ENCODE measurements around the gene SMARCB1.

Gene SMARCB1

DNA sequence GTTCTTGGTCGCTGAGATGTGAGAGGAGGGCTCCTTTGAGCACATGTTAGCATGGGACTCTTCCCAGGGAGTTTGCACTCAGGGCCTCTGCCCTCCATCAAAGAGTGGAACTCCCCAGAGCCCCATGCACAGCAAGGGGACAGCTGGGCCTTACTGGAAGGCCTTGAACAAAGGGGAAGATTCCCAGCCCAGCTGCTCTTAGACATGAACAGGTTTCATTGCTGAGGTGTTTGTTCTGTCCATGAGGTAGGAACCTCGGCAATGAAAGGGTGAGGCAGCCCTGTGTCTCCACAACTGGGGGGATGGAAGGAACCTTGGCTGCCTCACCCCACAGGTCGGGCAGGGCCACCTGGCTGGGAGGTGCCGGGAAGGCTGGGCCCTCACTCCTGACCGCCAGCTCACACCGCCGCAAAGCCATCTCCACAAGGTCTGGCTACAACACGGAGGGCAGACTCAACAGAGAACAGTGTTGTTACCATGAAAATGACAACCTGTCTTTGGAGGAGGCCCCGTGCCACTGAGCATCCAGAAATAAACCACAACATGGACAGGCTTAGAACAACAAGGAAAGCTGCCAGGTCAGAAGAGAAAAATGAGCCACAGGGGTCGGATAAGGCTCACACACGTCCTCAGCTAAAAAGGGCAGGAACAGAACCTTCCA, 48.8 kb downstream of the SMARCB1 start:
- no peak overlapping the region for H3K27ac ChIP-seq
- H3K36me3 ChIP-seq (ENCODE audit: control insufficient read depth, insufficient read depth, low read length) = no peaks in the 10 kb centered on the region
- no peak overlapping the region for H3K9ac ChIP-seq
- no peaks in the 10 kb centered on the region for H3K9me3 ChIP-seq (ENCODE audit: control insufficient read depth, low read length)
- H2AFZ ChIP-seq = no peak overlapping the region
- no peaks in the 10 kb centered on the region for H3K79me2 ChIP-seq
- no peaks in the 10 kb centered on the region for H3K4me1 ChIP-seq
- no peak overlapping the region for H3K4me3 ChIP-seq (ENCODE audit: low read depth, low read length)
- H3K4me2 ChIP-seq (ENCODE audit: low read length) = no peak overlapping the region
- no peaks in the 10 kb centered on the region for H3K27me3 ChIP-seq (ENCODE audit: control insufficient read depth, insufficient read depth, low read length)
- TF ChIP-seq, protein P1, sequence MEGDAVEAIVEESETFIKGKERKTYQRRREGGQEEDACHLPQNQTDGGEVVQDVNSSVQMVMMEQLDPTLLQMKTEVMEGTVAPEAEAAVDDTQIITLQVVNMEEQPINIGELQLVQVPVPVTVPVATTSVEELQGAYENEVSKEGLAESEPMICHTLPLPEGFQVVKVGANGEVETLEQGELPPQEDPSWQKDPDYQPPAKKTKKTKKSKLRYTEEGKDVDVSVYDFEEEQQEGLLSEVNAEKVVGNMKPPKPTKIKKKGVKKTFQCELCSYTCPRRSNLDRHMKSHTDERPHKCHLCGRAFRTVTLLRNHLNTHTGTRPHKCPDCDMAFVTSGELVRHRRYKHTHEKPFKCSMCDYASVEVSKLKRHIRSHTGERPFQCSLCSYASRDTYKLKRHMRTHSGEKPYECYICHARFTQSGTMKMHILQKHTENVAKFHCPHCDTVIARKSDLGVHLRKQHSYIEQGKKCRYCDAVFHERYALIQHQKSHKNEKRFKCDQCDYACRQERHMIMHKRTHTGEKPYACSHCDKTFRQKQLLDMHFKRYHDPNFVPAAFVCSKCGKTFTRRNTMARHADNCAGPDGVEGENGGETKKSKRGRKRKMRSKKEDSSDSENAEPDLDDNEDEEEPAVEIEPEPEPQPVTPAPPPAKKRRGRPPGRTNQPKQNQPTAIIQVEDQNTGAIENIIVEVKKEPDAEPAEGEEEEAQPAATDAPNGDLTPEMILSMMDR (IDR thresholded peaks at IDR 0.05) = no peak

DNA sequence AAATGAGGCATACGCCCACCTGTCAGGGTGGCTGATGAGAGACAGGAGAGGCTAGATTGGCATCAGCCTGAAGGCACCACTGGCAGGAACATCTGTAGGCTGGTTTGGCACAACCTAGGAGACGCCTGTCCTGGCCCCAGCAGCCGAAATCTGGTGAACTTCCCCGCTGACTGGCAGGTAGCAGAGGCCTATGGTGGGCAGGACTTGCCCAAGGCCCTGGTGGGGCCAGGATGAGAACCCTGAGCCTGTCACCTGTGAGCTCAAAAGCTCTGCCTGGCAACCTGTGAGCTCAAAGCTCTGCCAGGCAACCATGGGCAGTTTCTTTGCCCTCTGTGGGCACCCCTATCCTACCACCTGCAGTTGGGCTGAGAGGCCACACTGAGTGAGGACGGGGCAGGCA, 49.5 kb downstream of the SMARCB1 start:
- H3K36me3 ChIP-seq (ENCODE audit: control insufficient read depth, insufficient read depth, low read length) = no peaks in the 10 kb centered on the region
- TF ChIP-seq, protein P1 (IDR thresholded peaks at IDR 0.05) = no peak
- no peaks in the 10 kb centered on the region for H3K27me3 ChIP-seq (ENCODE audit: control insufficient read depth, insufficient read depth, low read length)
- H3K4me3 ChIP-seq (ENCODE audit: low read depth, low read length) = no peak overlapping the region
- H2AFZ ChIP-seq = no peak overlapping the region
- no peaks in the 10 kb centered on the region for H3K4me1 ChIP-seq
- no peaks in the 10 kb centered on the region for H3K9me3 ChIP-seq (ENCODE audit: control insufficient read depth, low read length)
- no peaks in the 10 kb centered on the region for H3K79me2 ChIP-seq
- H3K4me2 ChIP-seq (ENCODE audit: low read length) = no peak overlapping the region
- no peak overlapping the region for H3K9ac ChIP-seq
- no peak overlapping the region for H3K27ac ChIP-seq

DNA sequence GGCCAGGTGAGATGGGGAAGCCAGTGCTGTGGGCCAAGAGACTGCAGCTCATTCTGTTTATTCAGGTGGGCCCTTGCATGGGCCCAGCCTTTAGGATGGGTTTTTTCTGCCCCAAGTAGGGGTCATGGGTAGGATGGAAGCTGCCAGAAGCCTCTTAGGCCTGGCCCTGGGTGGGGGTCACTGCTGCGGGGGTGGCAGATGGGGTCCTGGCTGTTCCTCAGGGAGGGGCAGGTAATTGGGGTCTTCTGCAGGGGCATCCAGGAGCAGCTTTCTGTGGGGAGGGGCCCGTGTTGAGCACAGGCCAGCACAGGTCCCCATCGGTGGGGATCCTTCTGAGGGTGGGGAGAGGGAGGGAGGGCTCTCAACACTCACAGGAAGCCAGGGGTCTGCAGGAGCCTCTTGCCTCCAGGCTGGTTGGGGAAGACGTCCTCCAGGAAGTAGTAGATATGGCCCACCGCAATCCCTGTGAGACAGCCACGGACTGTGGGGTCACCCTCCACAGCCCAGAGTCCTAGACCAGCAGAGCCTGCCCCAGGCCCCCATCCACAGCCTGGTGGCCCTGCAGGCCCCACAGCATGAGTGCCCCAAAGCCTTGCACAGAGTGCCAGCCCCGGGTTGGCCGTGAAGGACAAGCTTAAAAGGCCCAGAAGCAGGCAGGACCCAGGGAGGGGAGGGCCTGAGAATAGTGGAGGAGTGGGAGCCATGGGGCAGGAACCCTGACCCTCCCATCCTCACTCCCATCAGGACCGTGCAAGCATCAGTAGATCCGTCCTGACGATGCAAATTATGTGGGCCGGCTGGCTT, 50.1 kb downstream of the SMARCB1 start:
- Histone ChIP-seq H2AFZ (no peak overlapping the region), H3K4me2 (ENCODE audit: low read length) (no peak overlapping the region), H3K9me3 (ENCODE audit: control insufficient read depth, low read length) (no peaks in the 10 kb centered on the region), H3K4me1 (no peaks in the 10 kb centered on the region), H3K27me3 (ENCODE audit: control insufficient read depth, insufficient read depth, low read length) (no peaks in the 10 kb centered on the region), H3K9ac (no peak overlapping the region), H3K4me3 (ENCODE audit: low read depth, low read length) (no peak overlapping the region), H3K27ac (no peak overlapping the region), H3K36me3 (ENCODE audit: control insufficient read depth, insufficient read depth, low read length) (no peaks in the 10 kb centered on the region), H3K79me2 (no peaks in the 10 kb centered on the region)
- TF ChIP-seq, protein P1 (IDR thresholded peaks at IDR 0.05) = no peak

DNA sequence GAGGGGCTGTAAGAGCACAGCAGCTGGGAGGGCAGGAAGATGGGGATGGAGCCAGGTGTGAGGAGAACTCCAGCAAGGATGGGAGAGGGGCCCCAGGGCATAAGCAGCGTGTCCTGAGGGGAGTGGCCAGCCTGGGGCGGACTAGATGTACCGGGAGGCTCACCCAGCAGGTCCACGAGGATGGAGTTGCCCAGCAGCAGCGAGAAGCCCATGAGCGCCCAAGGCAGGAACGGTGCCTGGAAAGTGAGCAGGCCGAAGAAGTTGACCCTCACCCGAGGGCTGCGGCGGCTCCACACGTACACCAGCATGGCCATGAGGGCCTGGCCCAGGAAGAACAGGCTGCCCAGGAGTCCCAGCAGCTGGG, 50.7 kb downstream of the SMARCB1 start:
- no peaks in the 10 kb centered on the region for H3K36me3 ChIP-seq (ENCODE audit: control insufficient read depth, insufficient read depth, low read length)
- no peaks in the 10 kb centered on the region for H3K79me2 ChIP-seq
- no peak overlapping the region for H2AFZ ChIP-seq
- H3K4me1 ChIP-seq = no peaks in the 10 kb centered on the region
- H3K27ac ChIP-seq = no peak overlapping the region
- H3K4me2 ChIP-seq (ENCODE audit: low read length) = no peak overlapping the region
- H3K9ac ChIP-seq = no peak overlapping the region
- no peaks in the 10 kb centered on the region for H3K27me3 ChIP-seq (ENCODE audit: control insufficient read depth, insufficient read depth, low read length)
- TF ChIP-seq, protein P1 (IDR thresholded peaks at IDR 0.05) = no peak
- H3K9me3 ChIP-seq (ENCODE audit: control insufficient read depth, low read length) = no peaks in the 10 kb centered on the region
- H3K4me3 ChIP-seq (ENCODE audit: low read depth, low read length) = no peak overlapping the region
